Testis (tissue), 3 donors: Measurements from ENCODE around the gene CDH23. TPM values are rescaled to one million over a fixed set of nuclear protein-coding genes. Genes with fewer than 3 reads are reported as not detected.

Source experiments
- DNase-seq: peaks from one replicate; pipeline ENCODE4 v3.0.0-alpha.2; 2019
- H3K27ac ChIP-seq, 2 donors: fragments of 200-600 bp; sonication (generic); one replicate each; pipeline ENCODE4 v1.5.1; 2019
- H3K27me3 ChIP-seq: fragments of 200-600 bp; sonication (generic); one replicate; pipeline ENCODE4 v1.5.1; 2019
- H3K36me3 ChIP-seq: fragments of 200-600 bp; sonication (generic); one replicate; pipeline ENCODE4 v1.5.1; 2017; ENCODE audit warnings: low read depth; ENCODE audit errors: missing control alignments
- H3K4me1 ChIP-seq: fragments of 200-600 bp; sonication (generic); one replicate; pipeline ENCODE4 v1.5.1; 2019
- H3K4me3 ChIP-seq, 2 donors: fragments of 200-600 bp; sonication (generic); one replicate each; pipeline ENCODE4 v1.5.1; 2017 to 2019
- H3K9me3 ChIP-seq: fragments of 200-600 bp; sonication (generic); one replicate; pipeline ENCODE4 v1.5.1; 2017
- POLR2A ChIP-seq: fragments of 450-650 bp; IDR thresholded peaks from one replicate; pipeline ENCODE4 v1.6.1; 2017; ENCODE audit warnings: antibody characterized with exemption, mild to moderate bottlenecking, moderate library complexity
- WGBS, 2 donors: methylation state at CpG; one replicate each; pipeline ENCODE4 v1.1.5; 2018; 5-methylcytosine and 5-hydroxymethylcytosine counted together
- intact Hi-C: fragments of 100-400 bp; cut with DNase I; formaldehyde crosslinking; loops from one replicate; pipeline ENCODE4 v1.15.1; 2023; ENCODE audit warnings: low total_unique reads
- polyA plus RNA-seq: library from polyadenylated mRNA; stranded (reverse); fragments of 350-450 nt; fragmentation: Illumina TruSeq; extraction: RNeasy Lipid Tissue Mini Kit (QIAGEN cat#74804); gene quantifications from one replicate; pipeline ENCODE4 v1.2.3, GENCODE V29; 2014; ENCODE audit warnings: low read depth, low replicate concordance; ENCODE audit not compliant: insufficient read depth
- total RNA-seq, 2 donors: library from RNA; depleted of rRNA; stranded (reverse); fragments of >200 nt; gene quantifications; one replicate each; pipeline ENCODE4 v1.2.3, GENCODE V29; 2016
- TF ChIP-seq, protein P1 (sequence below), 3 experiments: fragments of 450-650 bp in 2 of 3; fragments of 200-600 bp in 1 of 3; sonication (generic) in 1 of 3; IDR thresholded peaks; one replicate each; pipeline ENCODE4 v1.5.1; 2016 to 2019; ENCODE audit warnings: antibody characterized with exemption in 3 of 3, mild to moderate bottlenecking in 2 of 3, moderate library complexity in 1 of 3

Gene CDH23
- total and polyA plus RNA-seq, 3 donors from 2014 or later, result 29.8 to 125 (median 81.7) TPM

- Histone ChIP-seq H3K4me3 (no peak overlapping the region), H3K4me1 (peaks cover 3% of the 10 kb centered on the region), H3K36me3 (no peaks in the 10 kb centered on the region), H3K27me3 (no peaks in the 10 kb centered on the region), H3K9me3 (no peaks in the 10 kb centered on the region), H3K27ac (no peak overlapping the region)
- intact Hi-C loops, result no loop called here
- DNase-seq, result no peak
- 90 to 92% methylated on average over 5 to 9 of the region's 9 CpGs for WGBS, 2 donors
- TF ChIP-seq, protein P1, sequence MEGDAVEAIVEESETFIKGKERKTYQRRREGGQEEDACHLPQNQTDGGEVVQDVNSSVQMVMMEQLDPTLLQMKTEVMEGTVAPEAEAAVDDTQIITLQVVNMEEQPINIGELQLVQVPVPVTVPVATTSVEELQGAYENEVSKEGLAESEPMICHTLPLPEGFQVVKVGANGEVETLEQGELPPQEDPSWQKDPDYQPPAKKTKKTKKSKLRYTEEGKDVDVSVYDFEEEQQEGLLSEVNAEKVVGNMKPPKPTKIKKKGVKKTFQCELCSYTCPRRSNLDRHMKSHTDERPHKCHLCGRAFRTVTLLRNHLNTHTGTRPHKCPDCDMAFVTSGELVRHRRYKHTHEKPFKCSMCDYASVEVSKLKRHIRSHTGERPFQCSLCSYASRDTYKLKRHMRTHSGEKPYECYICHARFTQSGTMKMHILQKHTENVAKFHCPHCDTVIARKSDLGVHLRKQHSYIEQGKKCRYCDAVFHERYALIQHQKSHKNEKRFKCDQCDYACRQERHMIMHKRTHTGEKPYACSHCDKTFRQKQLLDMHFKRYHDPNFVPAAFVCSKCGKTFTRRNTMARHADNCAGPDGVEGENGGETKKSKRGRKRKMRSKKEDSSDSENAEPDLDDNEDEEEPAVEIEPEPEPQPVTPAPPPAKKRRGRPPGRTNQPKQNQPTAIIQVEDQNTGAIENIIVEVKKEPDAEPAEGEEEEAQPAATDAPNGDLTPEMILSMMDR (IDR thresholded peaks at IDR 0.05), result no peak
- TF ChIP-seq POLR2A, result no peak
Measured at GRCh38 chr10:71448146-71448545, 51.4 kb downstream of the CDH23 start.

GRCh38 chr10:71449026-71449425 is 52.3 kb downstream of the CDH23 start:
- no peaks in the 10 kb centered on the region for H3K9me3 ChIP-seq
- H3K36me3 ChIP-seq, result no peaks in the 10 kb centered on the region
- H3K27ac ChIP-seq, result no peak overlapping the region
- DNase-seq, result no peak
- intact Hi-C loops, result no loop called here
- peaks cover 3% of the 10 kb centered on the region for H3K4me1 ChIP-seq
- no peak overlapping the region for H3K4me3 ChIP-seq
- H3K27me3 ChIP-seq, result no peaks in the 10 kb centered on the region
- TF ChIP-seq, protein P1 (IDR thresholded peaks at IDR 0.05), result no peak
- TF ChIP-seq POLR2A, result no peak
- 88 to 91% methylated on average over 5 of the region's 5 CpGs for WGBS, 2 donors

GRCh38 chr10:71451754-71452153 is 55.0 kb downstream of the CDH23 start:
- H3K4me3 ChIP-seq, result no peak overlapping the region
- intact Hi-C loops, result no loop called here
- WGBS, 2 donors, result 64 to 79% methylated on average over 10 to 12 of the region's 14 CpGs
- peaks cover 3% of the 10 kb centered on the region for H3K4me1 ChIP-seq
- no peaks in the 10 kb centered on the region for H3K27me3 ChIP-seq
- no peaks in the 10 kb centered on the region for H3K36me3 ChIP-seq
- peak; percentile 32 for DNase-seq
- no peak for TF ChIP-seq POLR2A
- TF ChIP-seq, protein P1 (IDR thresholded peaks at IDR 0.05), result no peak
- H3K27ac ChIP-seq, result no peak overlapping the region
- H3K9me3 ChIP-seq, result no peaks in the 10 kb centered on the region

DNA sequence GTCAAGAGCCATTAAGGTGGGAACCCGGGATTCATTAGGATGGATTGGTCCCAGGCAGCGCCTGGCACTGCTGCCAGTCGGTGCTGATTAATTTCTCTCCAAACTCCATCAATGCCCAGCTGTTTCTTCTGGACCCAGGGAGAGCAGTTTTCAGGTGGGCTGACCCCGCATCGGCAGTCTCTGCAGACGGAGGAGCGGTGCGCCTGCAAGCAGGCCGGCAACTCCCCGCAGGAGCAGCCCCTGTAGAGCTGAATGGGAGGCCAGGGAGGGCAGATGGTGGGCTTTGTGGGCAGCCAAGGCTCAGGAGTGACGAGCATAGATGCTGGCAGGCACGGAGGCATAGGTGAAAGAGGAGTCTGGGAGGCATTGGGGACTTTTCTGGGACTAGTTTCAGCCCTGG is 56.5 kb downstream of the CDH23 start:
- 82 to 85% methylated on average over 2 to 12 of the region's 12 CpGs for WGBS, 2 donors
- H3K27ac ChIP-seq, result no peak overlapping the region
- H3K27me3 ChIP-seq, result no peaks in the 10 kb centered on the region
- no peak overlapping the region for H3K4me3 ChIP-seq
- H3K9me3 ChIP-seq, result no peaks in the 10 kb centered on the region
- intact Hi-C loops, result no loop called here
- H3K4me1 ChIP-seq, result peaks cover 3% of the 10 kb centered on the region
- TF ChIP-seq, protein P1 (IDR thresholded peaks at IDR 0.05), result no peak
- no peak for TF ChIP-seq POLR2A
- DNase-seq, result no peak
- no peaks in the 10 kb centered on the region for H3K36me3 ChIP-seq

DNA sequence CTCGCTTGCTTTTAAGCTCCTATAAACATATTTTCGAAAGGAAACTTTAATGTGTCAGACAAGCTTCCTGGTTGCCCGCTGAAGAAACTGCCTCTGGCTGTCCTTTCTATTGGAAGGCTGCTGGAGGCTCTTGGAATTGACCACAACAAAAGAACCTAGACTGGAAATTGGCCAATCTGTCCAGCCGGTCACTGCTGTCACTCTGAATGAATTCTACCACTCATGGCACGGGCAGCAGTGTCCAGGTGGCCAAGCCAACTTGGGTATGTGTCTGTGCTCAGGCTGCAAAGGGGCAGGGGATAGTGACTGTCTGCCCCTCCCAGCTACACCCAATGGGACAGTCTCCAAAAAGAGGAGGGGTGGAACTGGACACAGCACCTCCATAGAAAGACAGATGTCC is 57.6 kb downstream of the CDH23 start:
- TF ChIP-seq POLR2A, result no peak
- TF ChIP-seq, protein P1 (IDR thresholded peaks at IDR 0.05), result no peak
- Histone ChIP-seq H3K36me3 (no peaks in the 10 kb centered on the region), H3K9me3 (no peaks in the 10 kb centered on the region), H3K4me1 (peaks cover 3% of the 10 kb centered on the region), H3K4me3 (no peak overlapping the region), H3K27ac (no peak overlapping the region), H3K27me3 (no peaks in the 10 kb centered on the region)
- intact Hi-C loops, result no loop called here
- DNase-seq, result no peak
- 93 to 97% methylated on average over 5 of the region's 5 CpGs for WGBS, 2 donors
